Activated T-helper 1 cell treated with anti-CD3 and anti-CD28 coated beads, Interleukin-2, amount 50 U/mL, for 16 hours (primary cell): ENCODE results near the gene GLIS2.

Experiments used
- DNase-seq, 2 donors: peaks; one replicate each; pipeline ENCODE4 v3.0.0-alpha.2; 2020; ENCODE audit warnings: low read depth in 1 of 2, low spot score in 1 of 2

The GLIS2 gene

GRCh38 chr16:4381072-4381934 lies 65.4 kb downstream of the GLIS2 start:
- DNase-seq, result no peak

DNA sequence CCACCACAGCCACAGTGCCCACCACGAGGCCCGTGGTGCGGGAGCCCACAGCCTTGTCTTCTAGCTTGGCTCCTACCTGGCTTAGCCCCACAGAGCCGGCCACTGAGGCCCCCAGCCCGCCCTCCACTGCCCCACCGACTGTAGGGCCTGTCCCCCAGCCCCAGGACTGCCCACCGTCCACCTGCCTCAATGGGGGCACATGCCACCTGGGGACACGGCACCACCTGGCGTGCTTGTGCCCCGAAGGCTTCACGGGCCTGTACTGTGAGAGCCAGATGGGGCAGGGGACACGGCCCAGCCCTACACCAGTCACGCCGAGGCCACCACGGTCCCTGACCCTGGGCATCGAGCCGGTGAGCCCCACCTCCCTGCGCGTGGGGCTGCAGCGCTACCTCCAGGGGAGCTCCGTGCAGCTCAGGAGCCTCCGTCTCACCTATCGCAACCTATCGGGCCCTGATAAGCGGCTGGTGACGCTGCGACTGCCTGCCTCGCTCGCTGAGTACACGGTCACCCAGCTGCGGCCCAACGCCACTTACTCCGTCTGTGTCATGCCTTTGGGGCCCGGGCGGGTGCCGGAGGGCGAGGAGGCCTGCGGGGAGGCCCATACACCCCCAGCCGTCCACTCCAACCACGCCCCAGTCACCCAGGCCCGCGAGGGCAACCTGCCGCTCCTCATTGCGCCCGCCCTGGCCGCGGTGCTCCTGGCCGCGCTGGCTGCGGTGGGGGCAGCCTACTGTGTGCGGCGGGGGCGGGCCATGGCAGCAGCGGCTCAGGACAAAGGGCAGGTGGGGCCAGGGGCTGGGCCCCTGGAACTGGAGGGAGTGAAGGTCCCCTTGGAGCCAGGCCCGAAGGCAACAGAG lies 66.3 kb downstream of the GLIS2 start:
- no peak for DNase-seq

- DNase-seq, result no peak
Observed at GRCh38 chr16:4382795-4383357, 67.0 kb downstream of the GLIS2 start.

DNA sequence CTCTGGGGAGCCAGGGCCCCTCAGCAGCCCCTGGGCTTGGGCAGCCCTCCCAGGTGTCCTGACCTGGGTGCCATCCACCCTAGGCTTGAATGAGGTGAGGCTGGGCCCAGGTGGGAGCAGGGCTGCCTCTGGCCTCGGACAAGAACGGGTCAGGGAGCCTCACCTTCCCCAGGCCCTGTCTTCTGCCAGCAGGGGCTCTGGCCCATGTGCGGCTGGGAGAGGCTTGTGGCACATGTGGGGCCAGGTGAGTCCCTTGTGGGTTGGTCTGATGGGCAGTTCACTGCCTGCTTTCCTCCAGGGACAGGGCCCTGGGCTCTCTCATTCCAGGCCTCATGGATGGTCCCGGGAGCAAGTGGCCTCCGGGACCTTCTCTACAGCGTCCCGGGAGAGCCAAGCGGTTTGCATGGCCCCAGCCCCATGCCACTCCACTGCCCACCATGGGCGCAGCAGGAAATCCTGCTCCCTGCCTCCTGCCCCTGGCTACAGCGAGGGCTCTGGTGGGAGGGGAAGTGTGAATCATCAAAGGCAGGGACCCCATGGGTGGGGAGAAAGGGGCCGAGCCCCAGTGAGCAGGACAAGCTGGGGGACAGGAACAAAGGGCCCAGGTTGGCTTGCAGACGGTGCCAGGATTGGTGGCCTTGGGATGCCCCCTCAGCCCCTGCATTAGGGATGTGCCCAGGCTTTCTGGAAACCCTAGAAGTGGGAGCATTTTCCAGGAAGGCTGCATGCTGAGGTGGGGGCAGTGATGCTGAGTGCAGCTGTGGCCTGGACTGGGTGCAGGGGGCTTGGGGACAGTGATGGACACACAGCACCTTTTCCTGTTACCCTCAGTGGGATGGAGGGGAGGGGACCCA lies 68.0 kb downstream of the GLIS2 start:
- DNase-seq, result no peak

DNA sequence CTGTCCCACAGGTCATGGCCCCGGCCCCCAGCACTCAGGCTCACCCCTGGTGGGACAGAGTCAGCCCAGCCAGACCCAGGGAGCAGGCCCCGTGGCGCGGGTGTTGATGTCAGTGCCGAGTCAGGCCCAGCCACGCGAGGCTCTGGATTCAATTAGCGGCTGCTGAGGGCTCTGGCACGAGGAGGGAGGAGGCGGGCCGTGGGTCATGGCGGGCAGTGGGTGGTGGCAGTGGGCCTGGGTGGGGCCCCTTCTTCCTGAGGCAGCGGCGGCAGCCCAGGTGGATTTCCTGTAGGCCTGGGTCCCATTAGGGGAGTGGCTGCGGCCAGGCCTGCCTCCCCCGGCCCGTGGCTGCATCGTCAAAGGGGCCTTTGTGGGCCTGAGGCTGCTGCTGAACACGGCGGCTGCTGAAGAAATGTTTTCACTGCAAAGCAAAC lies 68.7 kb downstream of the GLIS2 start:
- DNase-seq, result no peak

- no peak for DNase-seq
Observed at GRCh38 chr16:4385066-4385788, 69.4 kb downstream of the GLIS2 start.

GRCh38 chr16:4385789-4386450 lies 70.1 kb downstream of the GLIS2 start:
- no peak for DNase-seq

DNA sequence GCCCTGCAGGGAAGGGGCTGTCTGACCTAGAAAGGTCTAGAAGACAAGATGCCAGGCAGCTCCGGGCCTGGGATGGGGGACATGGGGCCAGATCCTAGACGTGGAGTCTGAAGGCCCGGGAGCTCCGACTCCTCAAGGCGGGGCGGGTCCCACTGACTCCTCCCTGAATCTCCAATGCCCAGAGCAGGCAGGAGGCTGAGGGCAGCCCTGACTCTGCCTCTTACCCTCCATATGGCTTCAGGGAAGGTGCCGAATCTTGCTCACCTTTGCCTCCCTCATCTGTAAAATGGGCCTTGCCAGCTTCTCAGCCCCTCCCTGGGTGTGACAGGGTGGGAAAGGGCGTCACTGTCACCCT lies 70.6 kb downstream of the GLIS2 start:
- DNase-seq, result no peak

- no peak for DNase-seq
Observed at GRCh38 chr16:4386951-4387565, 71.2 kb downstream of the GLIS2 start.

- DNase-seq, result no peak
Observed at GRCh38 chr16:4387781-4388180, 71.9 kb downstream of the GLIS2 start.

DNA sequence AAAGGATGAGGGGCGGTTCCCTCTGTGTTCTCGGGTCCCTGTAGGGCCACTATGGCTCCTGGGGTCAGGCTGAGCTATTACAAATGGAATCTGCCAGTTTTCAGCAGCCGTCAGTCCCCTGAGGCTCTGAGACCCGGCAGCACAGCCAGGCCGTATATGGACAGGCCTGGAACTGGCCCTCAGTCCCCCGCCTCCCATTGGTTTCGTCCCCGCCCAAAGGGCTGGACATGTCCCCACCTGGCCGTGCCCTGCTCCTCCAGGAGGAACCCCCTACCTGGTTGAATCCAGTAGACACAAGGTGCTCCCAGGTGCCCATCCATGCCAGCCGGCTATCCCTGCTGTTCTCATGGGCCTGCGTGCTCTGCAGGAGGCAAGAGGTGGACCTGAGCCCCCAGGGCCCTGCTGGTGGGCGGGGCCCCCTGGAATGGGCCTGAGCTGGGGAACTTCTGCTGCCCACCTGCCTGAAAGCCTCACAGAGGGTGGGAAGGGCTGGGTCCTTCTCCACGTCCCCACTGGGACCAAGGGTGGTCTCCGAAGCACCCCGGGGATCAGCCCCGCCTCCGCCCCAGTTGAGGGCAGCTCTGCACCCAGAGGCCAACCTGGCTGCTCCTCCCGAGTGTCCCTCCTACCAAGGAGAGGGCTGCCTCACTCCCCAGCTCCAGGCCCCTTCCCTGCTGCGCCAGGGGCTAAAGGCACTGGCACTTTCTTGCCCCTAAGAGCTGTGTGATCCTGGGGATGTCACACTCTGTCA lies 72.6 kb downstream of the GLIS2 start:
- no peak for DNase-seq
